Mesothelial cell of epicardium (in vitro differentiated cells): ENCODE measurements around the gene LONRF2. TPM values are rescaled to one million over a fixed set of nuclear protein-coding genes. Genes with fewer than 3 reads are reported as not detected.

Experiments
- DNase-seq, 2 experiments: peaks; one replicate each; pipeline ENCODE4 v3.0.0; 2021; ENCODE audit warnings: low spot score in 2 of 2; ENCODE audit not compliant: unreplicated experiment in 2 of 2
- H3K27ac Mint-ChIP-seq: 2 replicates; pipeline ENCODE4 v1.8.0; 2021; ENCODE audit warnings: mixed read lengths
- H3K27me3 Mint-ChIP-seq: 2 replicates; pipeline ENCODE4 v1.8.0; 2021; ENCODE audit warnings: low read depth, mixed read lengths
- H3K36me3 Mint-ChIP-seq: 2 replicates; pipeline ENCODE4 v1.8.0; 2021; ENCODE audit warnings: mixed read lengths
- H3K4me1 Mint-ChIP-seq: 2 replicates; pipeline ENCODE4 v1.8.0; 2021; ENCODE audit warnings: mixed read lengths
- H3K4me3 Mint-ChIP-seq: 2 replicates; pipeline ENCODE4 v1.8.0; 2021; ENCODE audit warnings: mild to moderate bottlenecking, moderate library complexity, mixed read lengths
- H3K9me3 Mint-ChIP-seq: 2 replicates; pipeline ENCODE4 v1.8.0; 2021; ENCODE audit warnings: mixed read lengths
- total RNA-seq: library from RNA; stranded (reverse); gene quantifications from 3 replicates; pipeline ENCODE4 v1.2.1, GENCODE V29; 2021
- TF ChIP-seq, protein P1 (sequence below): fragments of 200-600 bp; sonication (generic); IDR thresholded peaks from one replicate; pipeline ENCODE4 v1.5.0; 2021; ENCODE audit warnings: antibody characterized with exemption; ENCODE audit not compliant: unreplicated experiment

Gene LONRF2
- total RNA-seq, 1 donor from 2014 or later = 13.4 TPM

GRCh38 chr2:100285011-100285410, 37.3 kb downstream of the LONRF2 start:
- DNase-seq = no peak
- Mint-ChIP-seq H3K27ac (no peak overlapping the region), H3K4me1 (peaks cover 35% of the 10 kb centered on the region), H3K36me3 (peaks cover 15% of the 10 kb centered on the region), H3K9me3 (no peaks in the 10 kb centered on the region), H3K4me3 (no peak overlapping the region), H3K27me3 (no peaks in the 10 kb centered on the region)
- TF ChIP-seq, protein P1, sequence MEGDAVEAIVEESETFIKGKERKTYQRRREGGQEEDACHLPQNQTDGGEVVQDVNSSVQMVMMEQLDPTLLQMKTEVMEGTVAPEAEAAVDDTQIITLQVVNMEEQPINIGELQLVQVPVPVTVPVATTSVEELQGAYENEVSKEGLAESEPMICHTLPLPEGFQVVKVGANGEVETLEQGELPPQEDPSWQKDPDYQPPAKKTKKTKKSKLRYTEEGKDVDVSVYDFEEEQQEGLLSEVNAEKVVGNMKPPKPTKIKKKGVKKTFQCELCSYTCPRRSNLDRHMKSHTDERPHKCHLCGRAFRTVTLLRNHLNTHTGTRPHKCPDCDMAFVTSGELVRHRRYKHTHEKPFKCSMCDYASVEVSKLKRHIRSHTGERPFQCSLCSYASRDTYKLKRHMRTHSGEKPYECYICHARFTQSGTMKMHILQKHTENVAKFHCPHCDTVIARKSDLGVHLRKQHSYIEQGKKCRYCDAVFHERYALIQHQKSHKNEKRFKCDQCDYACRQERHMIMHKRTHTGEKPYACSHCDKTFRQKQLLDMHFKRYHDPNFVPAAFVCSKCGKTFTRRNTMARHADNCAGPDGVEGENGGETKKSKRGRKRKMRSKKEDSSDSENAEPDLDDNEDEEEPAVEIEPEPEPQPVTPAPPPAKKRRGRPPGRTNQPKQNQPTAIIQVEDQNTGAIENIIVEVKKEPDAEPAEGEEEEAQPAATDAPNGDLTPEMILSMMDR = no peak

GRCh38 chr2:100283724-100284501, 38.4 kb downstream of the LONRF2 start:
- Mint-ChIP-seq H3K27me3 (no peaks in the 10 kb centered on the region), H3K9me3 (no peaks in the 10 kb centered on the region), H3K36me3 (peaks cover 17% of the 10 kb centered on the region), H3K27ac (peak overlapping the region; percentile 44), H3K4me3 (no peak overlapping the region), H3K4me1 (peaks cover 38% of the 10 kb centered on the region)
- TF ChIP-seq, protein P1 = no peak
- no peak for DNase-seq

DNA sequence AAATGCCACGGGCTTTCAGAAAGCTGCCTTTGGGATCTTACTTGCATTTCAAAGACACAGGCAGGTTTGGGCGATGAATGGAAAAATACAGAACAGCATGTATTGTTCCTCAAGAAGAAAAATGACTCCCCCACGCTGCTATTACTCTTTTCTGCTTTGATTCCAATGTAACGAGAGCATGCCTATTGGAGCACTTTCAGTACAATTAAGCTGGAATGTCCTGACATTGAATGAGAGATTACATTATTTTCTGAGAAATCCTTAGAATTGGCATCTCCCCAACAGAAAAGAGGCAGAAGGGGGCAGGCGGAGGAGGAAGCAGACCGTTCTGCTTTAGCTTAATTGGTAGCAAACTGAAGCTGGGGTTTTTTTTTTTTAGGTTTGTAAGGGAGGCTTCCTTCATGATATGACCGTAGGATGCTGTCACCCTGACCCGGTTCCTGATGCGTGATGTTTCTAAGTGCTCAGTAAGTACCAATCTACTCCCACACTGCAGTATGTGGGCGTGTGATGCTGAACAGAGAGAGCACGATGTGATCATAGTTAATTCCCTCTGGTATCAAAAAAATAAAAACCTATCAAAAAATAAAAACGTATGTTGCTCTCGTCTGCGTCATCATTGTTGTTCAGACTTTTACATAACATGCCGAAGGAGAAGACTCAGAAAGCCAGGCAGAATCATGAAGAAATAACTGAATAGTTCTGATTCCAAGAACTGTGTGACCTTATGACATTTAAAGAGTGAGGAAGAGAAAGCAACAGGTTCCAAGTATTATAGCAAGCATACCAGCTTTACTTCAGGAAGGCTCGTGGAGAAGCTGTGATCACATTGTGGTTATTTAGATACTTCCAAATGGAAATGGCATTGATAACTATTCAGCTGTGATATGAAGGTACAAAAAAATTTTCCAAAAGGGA, 40.5 kb downstream of the LONRF2 start:
- H3K9me3 Mint-ChIP-seq = no peaks in the 10 kb centered on the region
- peak overlapping the region; percentile 72 for H3K27ac Mint-ChIP-seq
- no peak overlapping the region for H3K4me3 Mint-ChIP-seq
- peaks cover 38% of the 10 kb centered on the region for H3K4me1 Mint-ChIP-seq
- H3K27me3 Mint-ChIP-seq = no peaks in the 10 kb centered on the region
- H3K36me3 Mint-ChIP-seq = peaks cover 12% of the 10 kb centered on the region
- TF ChIP-seq, protein P1 = no peak
- no peak for DNase-seq

- Mint-ChIP-seq H3K27ac (peak overlapping the region; percentile 11), H3K4me1 (peaks cover 28% of the 10 kb centered on the region), H3K27me3 (no peaks in the 10 kb centered on the region), H3K36me3 (peaks cover 12% of the 10 kb centered on the region), H3K9me3 (no peaks in the 10 kb centered on the region), H3K4me3 (no peak overlapping the region)
- DNase-seq = no peak
- TF ChIP-seq, protein P1 = no peak
Observed at GRCh38 chr2:100279586-100280534, 42.4 kb downstream of the LONRF2 start.

GRCh38 chr2:100278986-100279385, 43.3 kb downstream of the LONRF2 start:
- Mint-ChIP-seq H3K9me3 (no peaks in the 10 kb centered on the region), H3K27ac (no peak overlapping the region), H3K27me3 (no peaks in the 10 kb centered on the region), H3K4me1 (peaks cover 23% of the 10 kb centered on the region), H3K4me3 (no peak overlapping the region), H3K36me3 (peaks cover 12% of the 10 kb centered on the region)
- TF ChIP-seq, protein P1 = no peak
- DNase-seq = no peak
